IPS-18c (cell line): Measurements from ENCODE around the gene DNPH1.

Experiments used
- H3K4me3 ChIP-seq: 2 replicates; pipeline ENCODE4 v1.7.0; 2013; ENCODE audit warnings: low read depth, mild to moderate bottlenecking, low read length, moderate library complexity; ENCODE audit not compliant: insufficient read depth
- H3K9me3 ChIP-seq: one replicate; pipeline ENCODE4 v1.6.1; 2013; ENCODE audit warnings: mild to moderate bottlenecking, low read length, moderate library complexity; ENCODE audit not compliant: control insufficient read depth, insufficient read depth

DNPH1 gene

DNA sequence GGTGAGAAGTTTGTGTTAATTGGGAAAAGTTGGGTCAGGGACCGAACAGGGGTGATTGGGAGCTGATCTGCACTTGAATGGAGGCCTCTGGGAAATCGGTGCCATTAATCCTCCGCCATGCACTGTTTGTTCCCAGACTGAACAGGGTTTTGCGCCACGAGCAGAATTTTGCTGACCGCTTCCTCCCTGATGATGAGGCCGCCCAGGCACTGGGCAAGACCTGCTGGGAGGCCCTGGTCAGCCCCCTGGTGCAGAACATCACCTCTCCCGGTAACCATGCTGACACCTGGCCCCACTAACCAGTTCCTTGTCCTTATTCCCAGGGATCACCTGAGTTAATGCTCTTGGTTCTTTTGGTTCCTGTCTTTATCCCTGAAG lies 25.6 kb downstream of the DNPH1 start:
- Histone ChIP-seq H3K9me3 (no peaks in the 10 kb centered on the region), H3K4me3 (no peak overlapping the region)

DNA sequence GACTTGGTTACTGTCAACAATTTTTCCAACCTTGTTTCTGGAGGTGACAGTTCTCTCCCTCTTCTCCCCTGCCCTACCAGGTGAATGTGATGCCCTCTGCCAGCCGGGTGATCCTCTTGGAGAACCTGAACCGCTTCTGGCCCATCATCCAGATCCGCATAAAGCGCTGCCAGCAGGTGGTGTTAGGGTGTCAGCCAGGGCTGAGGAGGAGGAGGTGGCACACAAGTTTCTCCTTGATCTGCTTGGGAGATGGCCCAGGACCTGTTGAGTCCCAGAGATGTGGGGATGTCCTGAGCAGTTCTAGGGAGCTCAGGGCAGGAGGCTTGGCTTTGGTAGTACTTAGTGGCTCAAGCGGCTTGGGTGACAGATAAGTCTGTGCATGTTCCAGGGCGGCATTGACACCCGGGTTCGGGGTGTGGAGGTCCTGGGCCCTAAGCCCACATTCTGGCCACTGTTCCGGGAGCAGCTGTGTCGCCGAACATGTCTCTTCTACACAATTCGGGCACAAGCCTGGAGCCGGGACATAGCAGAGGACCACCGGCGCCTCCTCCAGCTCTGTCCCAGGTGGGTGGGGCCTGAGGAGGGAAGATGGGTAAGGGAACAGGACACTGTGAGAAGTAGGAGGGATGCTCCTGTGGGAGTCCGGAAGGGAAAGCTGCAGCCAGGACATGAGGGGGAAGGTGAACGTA lies 26.1 kb downstream of the DNPH1 start:
- no peaks in the 10 kb centered on the region for H3K9me3 ChIP-seq
- H3K4me3 ChIP-seq: no peak overlapping the region

DNA sequence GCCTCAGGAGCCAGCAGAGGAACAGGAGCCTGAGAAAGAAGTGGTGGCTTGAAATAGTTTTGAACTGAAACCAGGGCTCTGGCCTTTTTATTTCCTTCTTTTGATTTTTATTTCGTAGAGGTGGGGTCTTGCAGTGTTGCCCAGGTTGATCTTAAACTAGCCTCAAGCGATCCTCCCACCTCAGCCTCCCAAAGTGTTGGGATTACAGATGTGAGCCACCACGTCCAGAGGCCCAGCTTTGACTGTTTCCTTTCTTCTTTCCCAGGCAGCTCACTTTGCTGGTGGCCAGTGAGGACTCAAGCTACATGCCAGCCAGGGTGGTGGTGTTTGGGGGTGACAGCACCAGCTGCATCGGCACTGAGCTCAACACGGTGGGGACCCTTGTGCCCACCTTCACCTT lies 26.8 kb downstream of the DNPH1 start:
- H3K9me3 ChIP-seq: no peaks in the 10 kb centered on the region
- no peak overlapping the region for H3K4me3 ChIP-seq

DNA sequence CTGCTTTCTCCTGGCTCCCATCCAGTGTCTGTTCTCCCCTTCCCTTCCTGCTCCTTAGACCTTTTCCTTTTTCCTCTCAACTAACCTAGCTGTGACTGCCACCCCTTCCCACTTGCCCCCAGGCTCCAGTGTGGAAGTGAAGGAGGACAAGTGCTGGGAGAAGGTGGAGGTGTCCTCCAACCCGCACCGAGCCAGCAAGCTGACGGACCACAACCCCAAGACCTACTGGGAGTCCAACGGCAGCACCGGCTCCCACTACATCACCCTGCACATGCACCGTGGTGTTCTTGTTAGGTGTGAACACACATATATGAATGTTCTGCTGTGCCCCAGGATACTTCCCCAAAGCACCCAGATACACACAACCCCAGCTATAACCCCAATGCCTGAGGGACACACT lies 28.7 kb downstream of the DNPH1 start:
- Histone ChIP-seq H3K9me3 (no peaks in the 10 kb centered on the region), H3K4me3 (no peak overlapping the region)

DNA sequence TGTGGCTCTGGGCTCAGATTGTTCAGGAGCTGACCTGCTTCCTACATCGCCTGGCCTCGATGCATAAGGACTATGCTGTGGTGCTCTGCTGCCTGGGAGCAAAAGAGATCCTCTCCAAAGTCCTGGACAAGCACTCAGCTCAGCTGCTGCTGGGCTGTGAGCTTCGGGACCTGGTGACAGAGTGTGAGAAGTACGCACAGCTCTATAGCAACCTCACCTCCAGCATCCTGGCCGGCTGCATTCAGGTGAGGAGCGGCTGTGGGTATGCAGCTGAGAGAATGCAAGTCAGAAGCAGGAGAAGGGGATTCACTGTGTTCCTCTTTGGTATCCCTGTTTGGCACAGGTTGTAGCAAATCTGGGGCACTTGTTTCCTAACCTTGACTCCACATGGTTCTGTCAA lies 29.4 kb downstream of the DNPH1 start:
- Histone ChIP-seq H3K4me3 (no peak overlapping the region), H3K9me3 (no peaks in the 10 kb centered on the region)

DNA sequence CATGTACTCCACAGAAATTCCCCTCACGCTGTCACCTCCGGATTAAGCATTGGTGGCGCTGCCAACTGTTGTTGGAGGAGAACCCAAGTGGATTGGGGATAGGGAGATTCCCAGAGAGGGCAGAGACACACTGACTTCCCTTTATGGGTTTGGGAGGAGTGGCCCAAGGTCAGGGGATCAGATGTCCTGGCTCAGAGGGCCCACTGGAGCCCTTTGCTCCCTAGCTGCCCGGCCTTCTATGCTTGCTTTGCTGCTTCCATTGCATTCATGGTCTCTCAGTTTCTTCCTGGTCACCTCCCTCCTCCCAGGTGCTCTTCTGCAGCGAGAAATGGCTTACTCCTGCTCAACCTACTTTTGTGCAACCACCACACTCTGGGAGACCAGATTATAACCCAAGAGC lies 32.9 kb downstream of the DNPH1 start:
- Histone ChIP-seq H3K4me3 (no peak overlapping the region), H3K9me3 (no peaks in the 10 kb centered on the region)

DNA sequence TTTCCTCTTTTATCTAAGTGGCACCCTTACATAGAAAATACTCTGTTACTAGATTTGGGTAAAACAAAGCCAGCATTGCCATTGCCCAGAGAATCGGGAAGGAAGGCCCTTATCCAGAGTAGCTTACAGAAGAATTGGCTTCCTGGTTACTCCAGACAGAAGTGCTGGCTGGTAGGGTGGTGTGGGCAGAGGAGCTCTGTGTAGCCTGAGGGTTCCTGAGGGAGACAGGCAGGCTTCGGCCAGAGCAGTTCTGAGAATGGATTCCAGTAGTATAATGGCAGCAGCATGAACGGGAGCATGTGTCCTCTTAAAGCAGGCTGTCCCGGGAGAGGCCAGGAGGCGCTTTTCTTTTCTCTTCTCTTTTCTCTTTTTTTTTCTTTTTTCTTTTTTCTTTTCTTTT lies 35.4 kb downstream of the DNPH1 start:
- Histone ChIP-seq H3K9me3 (no peaks in the 10 kb centered on the region), H3K4me3 (no peak overlapping the region)

DNA sequence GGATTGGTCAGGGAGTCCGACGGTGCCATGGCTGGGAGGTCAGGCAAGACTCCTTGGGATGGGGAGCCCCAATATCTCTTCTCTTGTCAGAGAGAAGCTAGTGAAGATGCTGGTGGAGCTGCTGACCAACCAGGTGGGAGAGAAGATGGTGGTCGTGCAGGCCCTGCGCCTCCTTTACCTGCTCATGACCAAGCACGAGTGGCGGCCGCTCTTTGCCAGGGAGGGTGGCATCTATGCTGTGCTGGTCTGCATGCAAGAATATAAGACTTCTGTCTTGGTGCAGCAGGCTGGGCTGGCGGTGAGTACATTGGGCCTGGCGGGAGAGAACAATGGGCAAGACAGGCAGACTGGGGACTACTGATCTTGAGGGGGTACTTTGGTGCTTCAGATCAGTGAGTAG lies 36.4 kb downstream of the DNPH1 start:
- Histone ChIP-seq H3K4me3 (no peak overlapping the region), H3K9me3 (no peaks in the 10 kb centered on the region)

DNA sequence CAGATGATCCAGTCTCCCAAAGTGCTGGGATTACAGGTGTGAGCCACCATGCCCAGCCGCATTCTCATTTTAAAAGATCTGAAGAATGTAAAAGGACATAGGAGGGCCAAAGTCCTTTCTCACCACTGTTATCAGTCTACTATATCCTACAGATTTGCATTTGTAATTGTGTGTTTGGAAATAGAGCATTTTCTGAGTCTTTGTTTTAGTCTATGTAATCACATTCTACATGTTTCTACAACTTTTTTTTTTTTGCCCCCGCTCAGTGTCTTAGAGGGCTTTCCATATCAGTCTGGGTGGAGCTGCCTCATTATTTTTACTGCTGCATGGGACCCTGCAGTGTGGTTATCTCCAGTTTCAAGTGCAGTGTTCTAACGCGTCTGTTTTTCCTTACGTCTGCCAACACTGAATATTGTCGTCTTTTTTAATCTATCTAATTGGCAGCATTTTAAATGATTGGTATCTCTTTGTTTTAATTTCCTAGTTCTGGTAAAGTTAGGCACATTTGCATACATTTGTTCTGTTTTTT lies 39.4 kb downstream of the DNPH1 start:
- H3K9me3 ChIP-seq: no peaks in the 10 kb centered on the region
- H3K4me3 ChIP-seq: no peak overlapping the region

DNA sequence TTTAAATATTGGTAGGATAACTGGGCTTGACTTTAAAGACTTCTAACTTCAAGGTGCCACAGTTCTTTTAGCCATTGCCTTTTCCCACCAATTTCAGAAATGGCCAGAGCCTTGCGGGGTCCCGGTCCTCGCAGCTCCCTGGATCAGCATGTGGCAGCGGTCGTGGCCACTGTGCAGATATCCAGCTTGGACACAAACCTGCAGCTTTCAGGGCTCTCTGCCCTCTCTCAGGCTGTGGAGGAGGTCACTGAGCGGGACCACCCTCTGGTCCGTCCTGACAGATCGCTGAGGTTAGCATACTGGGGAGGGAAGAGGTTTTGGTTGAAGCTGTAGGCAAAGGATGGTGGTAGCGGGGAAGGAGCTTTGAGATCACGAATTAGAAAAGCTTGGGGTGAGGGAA lies 40.9 kb downstream of the DNPH1 start:
- Histone ChIP-seq H3K4me3 (no peak overlapping the region), H3K9me3 (no peaks in the 10 kb centered on the region)

DNA sequence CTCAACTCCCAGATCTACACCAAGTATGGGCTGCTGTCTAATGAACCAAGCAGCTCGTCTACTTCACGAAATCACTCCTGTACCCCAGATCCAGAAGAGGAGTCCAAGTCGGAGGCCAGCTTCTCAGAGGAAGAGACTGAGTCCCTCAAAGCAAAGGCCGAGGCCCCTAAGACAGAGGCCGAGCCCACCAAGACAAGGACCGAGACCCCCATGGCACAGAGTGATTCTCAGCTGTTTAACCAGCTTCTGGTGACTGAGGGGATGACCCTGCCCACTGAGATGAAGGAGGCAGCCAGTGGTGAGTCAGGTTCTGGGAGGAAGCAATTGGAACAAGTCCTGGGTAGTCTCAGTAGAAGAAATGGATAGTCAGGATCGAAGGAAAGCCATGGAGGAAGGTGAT lies 41.5 kb downstream of the DNPH1 start:
- Histone ChIP-seq H3K9me3 (no peaks in the 10 kb centered on the region), H3K4me3 (no peak overlapping the region)

DNA sequence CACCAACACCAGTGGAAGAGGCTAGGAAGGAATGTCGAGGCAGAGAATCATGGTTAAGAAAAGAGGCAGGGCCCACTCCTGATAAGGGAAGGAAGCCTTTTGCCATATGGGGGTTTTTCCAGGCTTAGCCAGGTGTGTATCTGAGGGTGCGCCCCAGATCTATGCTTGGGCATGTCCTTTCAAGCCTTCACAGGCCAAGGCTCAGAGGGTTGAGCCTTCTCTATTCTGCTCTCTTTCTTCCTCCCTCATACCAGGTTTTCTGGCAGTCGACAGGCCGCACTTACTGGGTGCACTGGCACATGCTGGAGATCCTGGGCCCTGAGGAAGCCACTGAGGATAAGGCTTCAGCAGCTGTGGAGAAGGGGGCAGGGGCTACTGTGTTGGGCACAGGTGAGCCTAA lies 42.6 kb downstream of the DNPH1 start:
- Histone ChIP-seq H3K4me3 (no peak overlapping the region), H3K9me3 (no peaks in the 10 kb centered on the region)

DNA sequence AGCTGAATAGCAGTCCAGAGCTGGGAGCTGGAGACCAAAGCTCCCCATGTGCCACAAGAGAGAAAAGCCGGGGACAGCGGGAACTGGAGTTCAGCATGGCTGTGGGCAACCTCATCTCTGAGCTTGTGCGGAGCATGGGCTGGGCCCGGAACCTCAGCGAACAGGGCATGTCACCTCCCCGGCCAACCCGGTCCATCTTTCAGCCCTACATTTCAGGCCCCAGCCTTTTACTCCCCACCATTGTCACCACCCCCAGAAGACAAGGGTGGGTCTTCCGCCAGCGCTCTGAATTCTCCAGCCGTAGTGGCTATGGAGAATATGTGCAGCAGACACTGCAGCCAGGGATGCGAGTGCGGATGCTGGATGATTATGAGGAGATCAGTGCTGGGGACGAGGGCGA lies 43.3 kb downstream of the DNPH1 start:
- H3K9me3 ChIP-seq: no peaks in the 10 kb centered on the region

DNA sequence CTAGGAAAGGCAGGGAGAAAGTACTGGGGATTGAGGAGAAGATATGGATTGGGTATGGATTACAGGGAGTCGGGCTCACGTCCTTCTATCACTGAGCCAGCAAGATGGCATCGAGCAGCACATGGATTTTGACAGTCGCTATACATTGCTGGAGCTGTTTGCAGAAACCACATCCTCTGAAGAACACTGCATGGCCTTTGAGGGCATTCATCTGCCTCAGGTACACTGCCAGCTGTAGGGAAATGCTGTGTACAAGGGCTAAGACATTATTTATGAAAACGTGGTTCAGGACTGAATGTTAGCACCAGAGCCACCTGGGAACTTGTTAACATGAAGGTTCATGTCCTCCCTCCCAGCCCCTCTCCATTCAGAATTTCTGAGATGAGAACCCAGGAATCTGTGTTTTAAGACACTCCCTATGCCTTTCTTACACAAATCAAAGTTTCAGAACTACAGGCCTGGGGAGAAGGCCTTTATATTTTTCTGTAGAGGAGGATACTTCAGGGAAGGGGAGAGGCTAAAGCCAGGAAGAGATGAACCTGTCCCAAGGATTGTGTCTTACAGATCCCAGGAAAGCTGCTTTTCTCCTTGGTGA lies 43.8 kb downstream of the DNPH1 start:
- no peak overlapping the region for H3K4me3 ChIP-seq

More for the DNA sequence above, 43.3 kb downstream of the DNPH1 start:
- H3K4me3 ChIP-seq: no peak overlapping the region

DNA sequence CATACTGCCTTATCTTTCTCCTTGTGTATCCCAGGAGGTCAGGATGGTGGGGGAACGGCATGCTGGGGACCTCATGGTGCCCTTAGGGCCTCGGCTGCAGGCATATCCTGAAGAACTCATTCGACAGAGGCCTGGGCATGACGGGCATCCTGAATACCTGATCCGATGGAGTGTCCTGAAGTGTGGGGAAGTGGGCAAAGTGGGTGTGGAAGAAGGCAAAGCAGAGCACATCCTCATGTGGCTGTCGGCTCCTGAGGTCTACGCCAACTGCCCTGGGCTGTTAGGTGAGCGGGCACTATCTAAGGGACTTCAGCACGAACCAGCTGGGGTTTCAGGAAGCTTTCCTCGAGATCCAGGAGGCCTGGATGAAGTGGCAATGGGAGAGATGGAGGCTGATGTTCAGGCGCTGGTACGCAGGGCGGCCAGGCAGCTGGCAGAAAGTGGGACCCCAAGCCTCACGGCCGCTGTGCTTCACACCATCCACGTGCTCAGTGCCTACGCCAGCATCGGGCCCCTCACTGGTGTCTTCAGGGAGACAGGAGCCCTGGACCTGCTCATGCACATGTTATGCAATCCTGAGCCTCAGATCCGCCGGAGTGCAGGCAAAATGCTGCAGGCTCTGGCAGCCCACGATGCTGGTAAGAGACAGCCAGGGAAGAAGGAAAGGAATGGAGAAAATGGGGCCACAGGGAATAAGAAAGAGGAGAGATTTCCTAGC lies 44.9 kb downstream of the DNPH1 start:
- no peak overlapping the region for H3K4me3 ChIP-seq

More for the DNA sequence above, 43.8 kb downstream of the DNPH1 start:
- no peaks in the 10 kb centered on the region for H3K9me3 ChIP-seq

DNA sequence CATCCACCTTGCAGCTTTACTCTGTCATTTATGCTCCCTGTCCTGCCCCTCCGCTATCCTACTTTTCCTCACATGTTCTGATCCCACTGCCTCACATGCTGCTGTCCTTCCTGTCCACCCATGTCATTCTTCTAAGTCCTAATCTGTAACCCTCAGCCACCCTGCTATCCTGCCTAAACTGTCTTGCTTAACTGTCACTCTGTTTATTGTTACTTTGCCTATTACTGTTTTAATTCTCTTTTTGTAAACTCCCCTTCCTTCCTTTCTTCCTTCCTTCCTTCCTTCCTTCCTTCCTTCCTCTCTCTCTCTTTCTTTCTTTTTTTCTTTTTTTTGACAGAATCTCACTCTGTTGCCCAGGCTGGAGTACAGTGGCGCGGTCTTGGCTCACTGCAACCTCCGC lies 45.8 kb downstream of the DNPH1 start:
- no peak overlapping the region for H3K4me3 ChIP-seq
- no peaks in the 10 kb centered on the region for H3K9me3 ChIP-seq

More for the DNA sequence above, 44.9 kb downstream of the DNPH1 start:
- no peaks in the 10 kb centered on the region for H3K9me3 ChIP-seq

DNA sequence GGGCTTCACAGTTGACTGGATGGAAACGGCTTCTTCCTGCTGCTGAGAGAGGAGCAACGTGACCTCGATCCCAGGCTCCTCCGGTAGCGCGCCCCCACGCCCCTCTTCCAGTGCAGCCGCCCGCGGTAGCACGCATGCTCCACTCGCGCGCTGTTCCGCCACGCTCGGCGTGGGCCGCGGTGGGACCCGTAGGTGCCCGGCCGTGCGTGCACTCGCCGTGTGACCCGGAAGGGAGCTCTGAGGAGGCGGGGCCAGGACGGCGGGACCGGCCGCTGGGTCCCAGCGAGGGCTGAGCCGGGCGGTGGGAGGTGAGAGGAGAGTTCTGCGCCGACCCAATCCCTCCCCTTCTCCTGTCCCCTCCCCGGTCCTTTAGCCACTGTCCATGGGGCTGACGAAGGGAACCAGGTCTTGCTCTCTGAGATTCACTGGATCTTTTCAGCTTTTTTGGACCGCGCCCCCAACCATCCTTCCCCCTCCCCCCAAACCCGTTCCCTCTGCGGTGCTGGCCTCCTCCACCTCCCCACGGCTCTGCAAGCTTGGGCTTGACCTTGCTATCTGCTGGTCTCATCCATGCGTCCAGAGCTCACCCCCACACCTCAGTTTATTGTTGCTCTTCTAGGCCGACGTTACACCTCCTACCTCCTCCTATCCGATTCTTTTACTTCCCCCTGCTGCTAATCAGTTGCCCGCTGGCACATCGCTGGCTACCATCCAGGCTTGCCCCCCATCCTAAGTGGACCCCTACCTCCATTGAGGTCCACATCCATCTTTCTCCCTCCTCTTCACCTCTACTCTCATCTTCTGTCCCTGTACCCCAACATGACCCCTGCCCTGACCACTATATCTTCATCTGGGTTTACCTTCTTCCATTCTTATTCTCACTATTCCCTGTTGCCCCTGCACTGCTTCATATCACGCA lies 47.1 kb downstream of the DNPH1 start, which contains the start of gene CUL9:
Gene CUL9, plus strand, starts transcription at position 255 of the 919 bp plus-strand sequence. CDS start 2,115 bp downstream, outside the sequence.
- Histone ChIP-seq H3K4me3 (peak within 1 kb of the TSS; percentile 73), H3K9me3 (no peaks in the 10 kb centered on the region)
